Ammon's horn (tissue), 1 donor: ENCODE results near the gene CRY1.
A peak's percentile ranks its signal among the peaks of the same experiment; 100 is the strongest.

Source experiments
- DNase-seq: peaks from one replicate; pipeline ENCODE4 v3.0.0-alpha.2; 2016; ENCODE audit warnings: low spot score

Gene CRY1

DNA sequence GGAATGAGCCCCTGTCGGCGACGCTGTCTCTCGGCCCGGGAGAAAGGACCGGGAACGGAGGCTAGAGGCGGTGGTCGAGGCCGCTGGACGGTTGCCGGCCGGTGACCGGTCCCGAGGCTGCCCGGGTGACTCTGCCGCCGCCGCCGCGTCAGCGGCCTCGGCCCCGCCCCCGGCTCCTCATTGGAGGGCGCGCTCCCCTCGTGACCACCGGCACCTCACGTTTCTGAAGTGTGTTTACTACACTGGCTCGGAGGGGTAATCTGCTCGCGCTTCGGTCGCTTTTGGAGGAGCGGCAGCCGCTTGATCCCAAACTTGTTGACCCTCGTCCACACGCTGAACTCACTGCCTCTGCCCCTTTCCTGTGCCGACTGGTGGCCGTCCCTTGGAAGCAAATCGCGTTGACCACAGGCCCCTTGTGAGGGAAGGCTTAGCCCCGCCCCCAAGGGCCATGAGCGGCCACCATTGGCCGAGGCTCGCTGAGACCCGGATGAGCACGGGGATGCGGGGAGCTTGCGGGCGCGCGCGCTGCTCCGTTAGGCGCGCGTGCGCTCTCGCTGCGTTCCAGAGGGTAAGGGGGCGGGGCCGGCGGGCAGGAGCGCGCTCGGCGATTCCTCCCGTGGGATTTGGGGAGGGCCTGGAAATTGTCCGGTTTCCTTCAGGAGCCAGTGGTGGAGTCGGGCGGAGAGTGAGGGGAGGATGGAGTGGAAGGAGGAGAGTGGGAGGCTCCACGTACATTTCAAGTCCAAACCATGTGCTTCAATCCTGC, at the start of gene CRY1:
CRY1 (minus strand) TSS at position 133 of the 766 bp plus-strand sequence. CDS start 588 bp downstream, outside the sequence.
- peak; percentile 95 for DNase-seq

DNA sequence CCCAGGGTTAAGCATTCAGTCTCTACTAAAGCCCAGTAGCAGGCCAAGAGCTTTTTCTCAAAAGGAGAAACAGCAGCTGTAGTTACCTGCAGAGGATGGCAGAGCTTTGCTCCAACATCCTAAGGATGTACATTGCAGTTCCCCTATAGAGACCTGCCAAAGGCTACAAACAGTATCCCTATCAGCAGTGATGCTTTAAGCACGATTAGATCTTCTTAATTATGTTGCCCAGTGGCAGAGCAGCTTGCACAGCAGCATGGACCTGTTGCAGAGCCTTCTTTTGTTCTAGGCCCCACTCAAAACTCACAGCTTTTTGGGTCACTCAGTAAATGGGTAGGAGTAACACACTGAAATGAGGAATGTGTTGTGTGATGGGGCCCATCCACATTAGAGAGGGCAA, 46.4 kb upstream of the CRY1 start:
- DNase-seq: no peak

DNA sequence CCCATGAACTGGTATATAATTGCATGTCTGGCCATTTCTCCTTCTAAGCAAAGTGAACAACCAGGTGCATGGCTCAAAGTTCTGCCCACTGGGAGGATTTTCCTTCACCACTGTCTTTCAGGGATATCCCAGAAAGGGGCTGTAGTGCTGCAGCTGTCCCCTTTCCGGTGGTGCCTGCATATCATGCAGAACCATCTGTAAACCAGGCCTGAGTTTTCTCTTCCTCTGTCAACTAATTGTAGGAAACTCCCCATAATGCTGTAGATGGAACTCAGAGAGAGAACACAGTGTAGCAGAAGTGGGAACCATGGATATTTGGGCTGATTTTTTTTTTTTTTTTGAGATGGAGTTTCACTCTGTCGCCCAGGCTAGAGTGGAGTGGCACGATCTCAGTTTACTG, 45.6 kb upstream of the CRY1 start:
- DNase-seq: no peak

DNA sequence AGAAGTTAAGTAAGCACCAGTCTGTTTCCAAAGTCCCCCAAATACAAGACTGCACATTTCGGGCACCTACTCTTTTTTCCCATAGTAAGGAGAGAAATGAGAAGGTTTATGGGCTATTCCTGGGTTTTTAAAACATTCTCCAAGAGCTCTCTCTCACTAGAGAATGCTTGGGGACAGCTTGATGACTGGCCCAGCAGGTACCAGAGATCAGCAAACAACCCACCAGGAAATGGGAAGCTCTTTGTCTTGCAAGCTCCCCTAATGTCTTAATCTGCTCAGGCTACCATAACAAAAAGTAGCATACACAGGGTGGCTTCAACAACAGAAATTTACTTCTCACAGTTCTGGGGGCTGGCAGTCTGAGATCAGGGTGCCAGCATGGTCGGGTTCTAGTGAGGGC, 41.8 kb upstream of the CRY1 start:
- no peak for DNase-seq

DNA sequence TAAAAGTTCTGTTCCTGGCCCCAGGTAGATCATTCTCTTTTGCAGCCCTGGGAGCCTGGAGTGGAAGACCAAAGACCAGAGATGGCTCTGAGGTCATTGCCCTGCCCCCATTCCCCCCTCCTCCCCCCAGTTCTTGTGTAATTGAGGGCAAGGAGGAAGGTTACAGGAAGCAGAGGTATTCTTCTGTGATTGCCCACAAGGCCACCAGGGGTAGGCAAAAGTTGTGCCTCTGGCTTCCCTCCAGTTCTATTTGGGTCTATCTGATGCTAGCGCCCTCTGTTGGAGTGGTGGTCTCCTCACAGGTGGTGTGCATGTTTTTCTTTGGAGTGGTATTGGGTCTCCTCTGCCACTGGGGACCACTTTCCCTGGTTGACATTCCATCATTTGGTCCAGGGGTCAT, 41.2 kb upstream of the CRY1 start:
- DNase-seq: no peak

DNA sequence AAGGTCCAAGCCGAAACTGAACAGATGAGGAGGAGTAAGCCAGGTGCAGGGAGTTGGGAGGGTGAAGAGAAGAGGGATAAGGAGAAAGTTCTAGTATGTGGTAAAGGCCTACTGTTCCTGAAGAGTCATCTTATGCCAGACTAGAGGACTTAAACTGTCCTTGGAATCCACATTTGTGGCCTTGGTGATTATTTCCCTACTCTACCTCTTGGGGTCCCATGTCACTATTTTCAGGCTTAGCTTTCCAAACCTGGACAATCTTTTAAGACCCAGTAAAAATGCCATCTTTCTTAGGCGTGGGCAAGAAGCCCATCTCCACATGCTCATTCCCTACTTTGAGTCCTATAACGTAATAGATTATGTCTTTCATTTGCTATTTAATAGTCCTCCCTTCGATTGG, 40.1 kb upstream of the CRY1 start:
- no peak for DNase-seq

DNA sequence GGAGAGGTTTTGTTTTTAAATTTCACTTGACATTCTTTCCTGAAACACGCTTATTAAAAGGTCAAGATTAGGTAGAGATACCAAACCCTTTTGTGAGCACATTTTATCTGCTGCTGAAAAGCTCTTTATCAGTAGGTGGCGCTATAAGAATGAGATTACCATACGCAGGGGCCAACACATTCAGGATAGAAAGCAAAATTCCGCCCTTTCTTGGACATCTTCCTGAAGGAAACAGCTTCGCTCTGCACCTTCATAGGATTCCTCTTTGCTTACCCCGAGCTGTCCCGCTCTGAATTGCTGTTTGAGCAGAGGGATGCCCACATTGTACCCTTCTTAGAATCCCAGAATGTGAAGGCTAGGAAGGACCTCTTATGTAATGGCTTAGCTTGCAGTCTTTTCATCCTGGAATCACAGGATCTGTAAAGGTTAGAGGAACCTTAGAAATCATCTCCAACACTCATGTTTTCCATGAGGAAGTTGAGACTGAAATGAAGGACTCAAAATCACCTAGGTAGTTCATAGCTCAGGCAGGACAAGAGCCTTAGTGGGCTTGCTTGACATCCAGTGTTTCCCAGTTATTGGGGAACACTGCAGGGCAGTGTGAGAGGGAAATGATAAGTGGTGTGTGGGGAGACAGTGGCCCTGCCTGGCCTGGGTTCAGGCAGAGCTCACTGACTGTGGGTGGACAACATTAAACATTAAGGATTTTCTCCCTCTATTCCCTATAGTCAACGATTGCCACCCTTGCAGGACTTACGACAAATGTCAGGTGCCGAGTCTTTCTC, 38.7 kb upstream of the CRY1 start:
- peak; percentile 72 for DNase-seq

DNA sequence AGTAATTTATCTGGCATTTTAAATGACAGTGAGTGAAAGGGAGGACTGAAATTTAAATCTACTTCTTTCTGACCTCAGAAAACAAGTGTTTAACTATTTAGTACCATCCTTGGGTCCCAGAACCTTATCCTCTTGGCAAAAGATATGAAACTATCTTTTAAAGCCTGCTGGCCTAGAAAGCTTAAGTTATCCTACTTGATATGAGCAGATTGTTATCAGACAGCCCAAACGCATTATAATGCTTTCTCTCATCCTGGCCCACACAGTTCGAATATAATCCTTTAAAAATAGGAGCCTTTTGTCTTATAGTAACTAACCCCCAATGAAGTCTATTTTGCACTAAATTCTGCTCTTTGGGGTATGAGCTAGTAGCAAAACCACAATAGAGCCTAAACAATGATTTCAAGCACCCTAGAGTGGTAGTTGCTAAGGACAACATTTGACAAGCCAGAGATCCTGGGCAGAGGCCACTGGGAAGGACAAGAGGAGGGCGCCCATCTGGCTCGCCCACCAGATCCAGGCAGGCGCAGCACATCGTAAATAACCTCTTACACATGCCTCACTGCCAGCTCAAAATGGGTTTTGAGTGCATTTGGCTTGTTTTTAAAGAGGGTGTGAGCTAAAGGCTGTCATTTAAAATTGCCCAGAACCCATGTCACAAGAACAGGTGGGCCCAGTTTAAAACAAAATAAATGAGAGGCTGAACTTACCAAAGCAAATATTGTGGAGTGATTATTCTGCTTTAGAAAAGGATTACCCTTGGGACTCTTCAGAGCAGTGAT, 37.7 kb upstream of the CRY1 start:
- peak; percentile 12 for DNase-seq

DNA sequence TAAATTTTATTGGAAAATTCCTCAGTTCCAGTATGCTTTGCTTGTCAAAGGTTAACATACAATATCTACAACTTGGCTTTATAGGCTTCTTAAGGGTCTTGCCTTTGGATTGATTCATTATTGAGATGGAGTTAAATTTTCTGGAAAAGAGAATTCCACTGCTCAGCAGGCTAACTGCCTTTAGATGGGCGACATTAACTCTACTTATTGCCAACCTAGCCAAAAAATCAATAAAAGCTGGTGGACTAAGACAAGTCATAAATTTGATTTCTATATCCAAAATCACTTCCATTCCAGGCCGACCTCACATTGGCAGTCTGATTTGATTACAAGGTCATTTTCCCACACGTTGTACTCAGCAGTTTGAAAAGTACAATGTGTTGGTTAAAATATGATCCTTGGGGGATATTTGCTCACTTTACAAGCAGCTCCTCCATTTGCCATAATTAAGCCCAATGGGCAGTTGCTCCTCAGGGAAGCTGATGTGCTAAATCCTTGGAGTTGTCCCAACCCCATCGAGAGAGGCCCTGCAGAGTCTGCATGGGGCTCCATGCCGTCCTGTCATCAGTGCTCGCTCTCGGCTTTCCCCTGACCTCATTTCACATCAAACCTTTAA, 36.1 kb upstream of the CRY1 start:
- DNase-seq: no peak

DNA sequence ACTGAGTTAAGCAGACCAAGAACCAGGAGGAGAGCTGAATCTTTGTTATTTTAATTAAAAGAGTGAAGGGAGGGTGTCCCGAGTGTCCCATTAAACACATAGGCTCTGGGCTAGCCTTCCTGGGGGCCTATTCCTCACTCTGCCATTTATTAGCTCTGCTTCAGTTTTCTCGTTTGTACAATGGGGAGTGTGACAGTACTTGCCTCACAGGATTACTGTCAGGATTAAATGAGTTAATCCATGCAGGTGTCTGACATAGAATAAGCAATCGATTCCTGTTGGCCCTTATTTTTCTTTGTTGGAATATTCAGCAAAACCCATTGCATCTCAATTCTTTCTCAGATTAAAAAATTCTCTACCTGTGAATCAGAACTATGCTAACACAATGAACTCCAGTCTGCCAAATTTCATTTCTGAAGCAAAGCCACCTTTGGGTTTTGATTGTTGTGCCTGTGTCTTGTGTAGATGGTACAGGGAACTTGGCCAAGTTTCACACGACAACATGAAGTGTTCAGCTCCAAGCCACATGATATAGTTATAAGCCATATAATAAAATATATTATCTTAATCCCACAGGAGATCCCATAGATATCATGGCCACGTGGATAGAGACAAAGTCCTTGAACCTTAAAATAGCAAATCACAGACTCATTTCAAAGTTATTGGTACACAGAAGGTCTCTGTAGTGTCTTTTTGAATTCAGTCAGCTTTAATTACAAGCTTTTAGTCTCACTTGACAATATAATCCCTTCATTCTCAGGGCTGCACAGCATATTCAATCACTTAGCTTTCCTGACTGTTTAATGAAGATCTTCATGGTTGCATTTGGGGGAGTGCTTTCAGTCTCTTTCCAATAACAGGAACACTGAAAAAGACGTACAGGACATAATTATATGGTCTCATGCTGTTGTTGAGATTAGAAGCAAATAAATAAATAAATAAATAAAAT, 34.4 kb upstream of the CRY1 start:
- no peak for DNase-seq

DNA sequence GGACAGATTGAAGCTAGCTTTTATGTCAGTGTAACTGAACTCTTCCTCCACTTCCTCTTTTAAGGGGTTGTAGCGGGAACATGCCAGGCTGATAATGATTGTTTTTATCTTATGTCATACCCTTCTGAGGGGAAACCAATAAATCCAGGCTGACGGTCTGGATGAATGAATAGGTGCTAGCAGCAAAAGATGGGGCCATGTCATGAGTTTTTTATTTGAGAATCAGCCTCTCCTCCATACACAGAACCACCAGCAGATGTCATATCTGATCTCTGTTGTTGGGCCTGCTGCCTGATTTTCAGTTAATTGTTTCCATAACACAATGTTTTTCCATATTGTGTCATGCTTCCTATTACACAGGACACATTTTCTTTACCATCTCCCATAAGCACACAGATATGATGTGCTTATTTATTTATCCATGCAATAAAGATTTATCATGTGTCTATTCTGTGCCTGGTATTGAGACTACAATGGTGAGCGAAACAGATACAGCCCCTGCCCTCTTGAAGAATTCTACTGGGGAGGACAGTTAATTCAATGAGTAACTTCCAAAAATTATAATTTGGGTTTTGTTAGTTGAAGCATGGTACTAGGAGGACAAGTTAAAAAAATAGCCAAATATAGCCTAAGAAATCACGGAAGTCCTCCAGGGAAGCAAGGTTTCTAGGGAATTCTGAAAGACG, 33.6 kb upstream of the CRY1 start:
- peak; percentile 30 for DNase-seq

DNA sequence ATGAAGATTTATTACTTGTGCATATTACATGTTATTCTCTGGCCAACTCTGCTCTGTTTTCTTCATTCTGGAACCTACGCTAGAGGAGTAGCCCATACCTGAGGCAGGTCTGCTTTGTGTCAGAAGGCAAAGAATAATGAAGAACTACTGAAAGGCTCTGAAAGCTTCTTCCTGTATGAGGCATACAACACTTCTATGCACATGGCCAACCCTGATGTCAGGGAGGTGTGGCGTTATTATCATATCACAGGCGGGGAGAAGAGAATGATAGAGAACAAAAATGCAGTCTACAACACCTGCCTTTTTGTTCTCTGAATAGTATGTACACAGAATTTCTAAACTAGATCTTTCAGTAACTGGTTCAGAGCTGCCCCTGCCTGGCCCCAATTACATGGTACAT, 32.5 kb upstream of the CRY1 start:
- no peak for DNase-seq

DNA sequence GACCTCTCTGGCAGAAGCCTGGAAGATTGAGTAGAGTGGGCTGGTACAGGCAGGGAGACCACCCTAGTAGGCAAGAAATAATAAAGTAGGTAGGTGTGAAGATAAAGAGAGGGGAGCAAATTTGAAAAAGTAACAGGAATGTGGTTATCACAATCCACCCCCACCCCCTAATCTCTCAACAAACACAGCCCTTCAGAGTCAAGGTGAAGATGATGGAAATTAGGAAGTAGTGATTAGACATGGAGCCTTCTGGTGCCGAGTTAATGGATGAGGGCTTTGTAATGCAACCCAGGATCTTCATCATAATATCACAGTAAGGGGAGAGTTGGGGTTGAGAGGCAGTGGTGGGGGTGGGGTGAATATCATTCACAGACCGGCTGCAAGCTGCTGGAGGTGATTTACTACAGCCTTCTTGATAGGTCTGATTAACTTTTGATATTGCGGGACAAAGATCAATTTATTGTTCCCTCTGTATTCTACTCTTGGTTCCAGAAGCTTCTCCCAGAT, 29.2 kb upstream of the CRY1 start:
- no peak for DNase-seq

DNA sequence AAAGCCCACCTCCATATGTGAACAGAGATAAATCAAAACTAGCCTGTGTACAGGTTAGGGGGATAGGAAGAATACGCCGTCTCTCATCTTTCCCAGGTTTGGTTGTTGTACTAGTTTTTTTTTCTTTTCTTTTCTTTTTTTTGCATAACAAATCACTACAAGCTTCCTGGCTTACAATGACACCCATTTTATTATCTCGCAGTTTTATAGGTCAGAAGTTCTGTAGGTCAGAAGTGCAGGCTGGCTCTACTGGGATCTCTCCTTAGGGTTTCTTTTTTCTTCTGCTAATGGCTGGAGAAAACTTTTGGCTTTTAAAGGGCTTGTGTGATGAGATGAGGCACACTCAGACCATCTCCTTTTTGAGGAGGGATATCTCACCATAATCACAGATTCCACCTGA, 25.7 kb upstream of the CRY1 start:
- DNase-seq: no peak

DNA sequence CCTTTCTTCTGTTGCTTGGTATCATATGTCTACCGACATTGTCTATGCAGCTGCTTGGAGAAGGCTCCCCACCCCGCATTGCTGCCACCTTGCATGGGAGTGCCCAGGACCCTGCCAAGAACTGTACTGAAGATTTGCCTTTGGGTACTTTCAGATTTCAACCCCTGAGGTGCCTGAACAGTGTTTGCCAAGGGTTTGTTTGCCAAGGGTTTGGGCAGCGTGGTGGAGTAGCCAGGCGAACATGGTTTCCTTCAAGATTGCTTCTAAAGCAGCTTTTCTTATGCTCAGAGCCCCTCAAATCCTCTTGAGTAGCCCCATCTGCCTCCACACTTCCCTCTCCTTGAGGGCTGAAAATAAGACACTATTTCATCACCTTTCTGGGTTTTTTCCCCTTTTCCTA, 25.3 kb upstream of the CRY1 start:
- no peak for DNase-seq

DNA sequence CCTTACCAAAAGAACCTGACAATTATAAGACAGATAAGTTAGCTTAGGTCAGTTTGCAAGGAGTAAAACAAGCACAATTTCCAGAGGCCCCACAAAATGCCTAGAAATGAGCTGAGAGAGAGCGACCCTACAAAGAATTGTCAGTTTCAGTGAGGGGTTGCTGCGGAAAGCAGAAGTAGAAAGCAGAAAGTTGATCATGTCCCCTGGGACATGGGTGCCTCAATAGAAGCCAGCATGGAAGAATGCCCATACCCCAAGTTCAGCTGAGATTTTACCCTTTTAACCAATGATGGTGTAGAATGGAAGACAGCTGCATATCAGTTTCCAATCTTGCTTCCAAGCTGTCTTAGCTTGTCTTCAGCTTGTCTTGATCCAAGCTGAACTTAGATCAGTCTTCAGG, 21.8 kb upstream of the CRY1 start:
- no peak for DNase-seq

DNA sequence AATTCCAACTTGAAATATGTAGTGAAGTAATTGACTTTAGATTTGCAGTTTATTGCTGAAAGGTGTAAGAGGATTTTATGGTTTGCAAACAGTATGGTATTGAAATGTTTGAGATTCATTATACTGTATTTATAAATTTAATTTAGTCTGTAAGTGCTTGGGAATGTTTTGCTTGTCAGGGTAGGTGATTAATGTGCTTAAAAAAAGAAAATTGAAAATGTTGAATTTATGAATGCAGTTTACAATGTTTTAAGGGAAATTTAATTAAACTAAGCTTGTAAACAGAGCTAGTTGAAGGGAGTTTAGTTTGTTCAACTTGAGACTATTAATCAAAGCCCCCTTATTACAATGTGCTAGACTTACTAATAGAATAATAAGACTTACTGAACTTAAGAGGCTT, 18.0 kb upstream of the CRY1 start:
- DNase-seq: no peak

DNA sequence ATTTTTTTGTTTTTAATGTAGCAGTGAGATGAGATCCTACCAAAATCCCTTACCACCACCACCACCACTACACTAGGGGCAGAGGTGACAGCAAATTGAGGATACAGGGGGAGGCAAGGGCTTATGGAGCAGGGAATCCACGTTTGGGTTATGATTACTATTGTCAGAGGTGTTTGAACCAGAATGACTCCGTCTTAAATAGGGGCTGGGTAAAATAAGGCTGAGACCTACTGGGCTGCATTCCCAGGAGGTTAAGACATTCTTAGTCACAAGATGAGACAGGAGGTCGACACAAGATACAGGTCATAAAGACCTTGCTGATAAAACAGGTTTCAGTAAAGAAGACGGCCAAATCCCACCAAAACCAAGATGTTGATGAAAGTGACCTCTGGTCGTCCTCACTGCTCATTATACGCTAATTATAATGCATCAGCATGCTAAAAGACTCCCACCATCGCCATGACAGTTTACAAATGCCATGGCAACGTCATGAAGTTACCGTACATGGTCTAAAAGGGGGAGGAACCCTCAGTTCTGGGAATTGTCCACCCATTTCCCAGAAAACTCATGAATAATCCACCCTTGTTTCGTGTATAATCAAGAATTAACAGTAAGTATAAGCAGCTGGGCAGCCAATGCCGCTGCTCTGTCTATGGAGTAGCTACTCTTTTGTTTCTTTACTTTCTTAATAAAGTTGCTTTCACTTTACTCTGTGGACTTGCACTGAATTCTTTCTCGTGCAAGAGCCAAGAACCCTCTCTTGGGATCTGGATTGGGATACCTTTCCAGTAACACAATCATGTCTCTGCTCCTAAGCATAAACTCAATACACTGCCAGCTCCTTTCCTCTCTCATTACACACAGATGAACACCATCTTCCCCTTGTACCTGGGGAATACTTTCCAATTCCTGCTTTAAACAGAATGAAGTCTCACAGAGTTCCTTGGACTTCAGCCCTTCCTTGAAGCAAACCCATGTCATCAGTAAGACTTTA, 16.7 kb upstream of the CRY1 start:
- no peak for DNase-seq

DNA sequence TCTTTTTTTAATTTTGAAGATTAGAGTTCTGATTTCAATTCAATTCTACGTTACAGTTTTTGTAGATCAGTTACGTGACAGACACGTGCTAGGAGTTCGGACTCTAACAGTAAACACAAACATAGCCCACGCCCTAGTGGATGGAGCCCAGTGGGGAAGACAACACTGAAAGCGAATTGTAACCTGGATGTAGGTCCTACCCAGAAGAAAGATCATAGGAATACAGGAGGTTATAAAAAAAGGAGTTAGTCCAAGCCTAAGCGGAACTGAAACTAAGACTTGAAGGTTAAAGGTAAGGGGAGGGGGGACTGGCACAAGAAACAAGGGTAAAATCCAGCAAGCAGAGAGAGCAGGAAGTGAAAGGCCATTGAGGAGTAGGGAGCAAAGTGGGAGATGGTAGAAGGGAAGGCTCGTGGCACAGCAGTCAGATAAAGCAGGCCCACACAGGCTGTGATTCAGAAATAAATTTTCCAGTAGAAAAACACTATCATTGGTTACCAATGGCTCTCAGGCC, 15.7 kb upstream of the CRY1 start:
- DNase-seq: no peak
